Activated naive CD4-positive, alpha-beta T cell treated with anti-CD3 and anti-CD28 coated beads, Interleukin-2, amount 50 U/mL, for 72 hours (primary cell): ENCODE results near the gene CDC40. TPM values are rescaled to one million over a fixed set of nuclear protein-coding genes. Genes with fewer than 3 reads are reported as not detected.
"Not testable (repeated sequence)": the region's sequence is repeated elsewhere in the genome, so short reads cannot be mapped to it uniquely, and the experiment has no call there.

Source experiments
- ATAC-seq, 2 donors: fragments of 150-1000 bp; cut with Tn5 transposase; 2 replicates each; pipeline ENCODE4 v1.10.0; 2021; ENCODE audit warnings: mild to moderate bottlenecking in 2 of 2, moderate library complexity in 2 of 2
- DNase-seq, 2 donors: peaks; one replicate each; pipeline ENCODE4 v3.0.0; 2021 to 2022; ENCODE audit warnings: low spot score in 2 of 2
- H3K27ac Mint-ChIP-seq, 2 donors: one replicate each; pipeline ENCODE4 v1.8.0; 2022; ENCODE audit warnings: mild to moderate bottlenecking in 2 of 2, mixed read lengths in 2 of 2
- H3K36me3 Mint-ChIP-seq, 2 donors: one replicate each; pipeline ENCODE4 v1.8.0; 2022; ENCODE audit warnings: mixed read lengths in 2 of 2
- H3K9me3 Mint-ChIP-seq, 2 donors: one replicate each; pipeline ENCODE4 v1.8.0; 2022; ENCODE audit warnings: mixed read lengths in 2 of 2
- total RNA-seq, 2 donors: library from RNA; stranded (reverse); gene quantifications; one replicate each; pipeline ENCODE4 v1.2.3, GENCODE V29; 2022

The CDC40 gene
- total RNA-seq, 2 donors from 2014 or later, result 26.0 to 40.1 TPM

DNA sequence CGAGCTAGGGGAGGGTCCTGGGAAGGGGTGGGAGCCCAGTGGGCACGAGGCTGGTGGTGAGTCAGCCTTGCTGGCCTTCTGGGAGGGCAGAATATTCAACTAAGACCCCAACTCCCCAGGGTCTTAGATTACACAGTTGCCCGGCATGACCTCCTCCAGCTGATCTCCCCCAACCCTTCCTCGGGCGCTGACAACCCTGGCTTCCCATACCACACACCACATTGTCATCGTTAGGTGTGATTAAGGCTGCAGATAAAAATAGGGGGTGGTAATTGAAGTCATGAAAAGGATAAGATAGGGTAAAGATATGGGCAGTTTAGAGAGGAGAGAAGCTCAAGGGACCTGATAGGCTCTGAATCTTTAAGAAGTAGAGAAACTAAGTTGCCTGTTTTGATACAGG lies 10.5 kb downstream of the CDC40 start:
- no peak for DNase-seq
- ATAC-seq, result no peak
- Mint-ChIP-seq H3K27ac (no peak overlapping the region), H3K36me3 (peaks cover 0 to 10% of the 10 kb centered on the region in 2 donors), H3K9me3 (no peaks in the 10 kb centered on the region)

DNA sequence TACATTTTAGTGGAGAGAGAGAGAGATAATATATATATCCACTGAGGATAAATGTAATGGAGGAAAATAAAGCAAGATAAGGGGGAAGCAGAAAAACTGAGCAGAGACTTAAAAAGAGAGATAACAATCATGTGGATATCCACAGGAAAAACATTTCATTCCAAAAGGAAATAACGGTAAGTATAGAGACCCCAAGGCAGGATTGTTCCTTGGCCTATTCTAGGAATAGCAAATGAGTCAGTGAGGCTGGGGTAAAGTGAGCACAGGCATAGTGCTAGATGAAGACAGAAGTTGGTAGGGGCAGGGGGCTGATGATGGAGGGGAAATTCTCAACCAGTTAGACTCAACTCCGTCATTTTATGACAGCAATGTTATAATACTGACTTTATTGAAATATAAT lies 11.2 kb downstream of the CDC40 start:
- Mint-ChIP-seq H3K36me3 (peaks cover 0 to 10% of the 10 kb centered on the region in 2 donors), H3K9me3 (no peaks in the 10 kb centered on the region)
- no peak for ATAC-seq

DNA sequence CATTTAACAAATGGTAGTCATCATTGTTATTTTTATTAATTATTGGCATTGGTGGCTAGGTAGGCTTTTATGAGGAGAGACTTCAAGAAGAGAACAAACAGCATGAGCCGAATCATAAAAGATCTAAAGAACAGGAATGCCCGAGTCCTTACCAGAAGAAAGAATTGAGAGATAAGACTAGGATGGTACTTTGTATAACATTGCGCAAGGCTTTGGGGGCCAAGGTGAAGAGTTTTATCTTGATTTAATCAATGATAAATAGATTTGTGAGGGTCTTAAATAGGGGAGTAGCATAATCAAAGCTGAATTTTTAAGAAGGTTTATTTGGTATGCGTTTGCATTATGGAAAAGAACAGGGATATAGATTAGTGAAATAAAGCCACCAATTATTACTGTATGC lies 15.4 kb downstream of the CDC40 start:
- Mint-ChIP-seq H3K27ac (no peak overlapping the region), H3K36me3 (peaks cover 0 to 14% of the 10 kb centered on the region in 2 donors), H3K9me3 (no peaks in the 10 kb centered on the region)
- ATAC-seq (no peak), DNase-seq (no peak)

More for the DNA sequence above, 11.2 kb downstream of the CDC40 start:
- no peak overlapping the region for H3K27ac Mint-ChIP-seq
- no peak for DNase-seq

DNA sequence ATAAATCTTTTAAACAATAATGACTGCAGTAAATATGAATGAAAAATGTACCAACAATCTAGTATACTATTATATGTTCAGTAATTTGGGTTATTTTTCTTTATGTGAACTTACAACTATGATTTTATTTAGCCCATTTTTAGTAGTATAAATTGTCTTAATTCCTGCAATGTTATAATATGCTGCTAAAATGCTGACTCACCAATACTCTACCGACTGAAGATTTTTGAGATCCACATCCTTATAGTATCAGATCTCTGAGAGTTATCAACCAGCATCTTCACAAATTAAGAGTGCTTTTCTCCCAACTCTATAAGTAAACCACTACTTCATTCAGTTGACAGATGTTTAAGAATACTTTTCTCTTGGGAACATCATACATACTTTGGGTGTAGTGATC lies 16.6 kb downstream of the CDC40 start:
- no peak overlapping the region for H3K27ac Mint-ChIP-seq
- peaks cover 0 to 14% of the 10 kb centered on the region in 2 donors for H3K36me3 Mint-ChIP-seq
- H3K9me3 Mint-ChIP-seq, result no peaks in the 10 kb centered on the region
- DNase-seq (no peak), ATAC-seq (no peak)

DNA sequence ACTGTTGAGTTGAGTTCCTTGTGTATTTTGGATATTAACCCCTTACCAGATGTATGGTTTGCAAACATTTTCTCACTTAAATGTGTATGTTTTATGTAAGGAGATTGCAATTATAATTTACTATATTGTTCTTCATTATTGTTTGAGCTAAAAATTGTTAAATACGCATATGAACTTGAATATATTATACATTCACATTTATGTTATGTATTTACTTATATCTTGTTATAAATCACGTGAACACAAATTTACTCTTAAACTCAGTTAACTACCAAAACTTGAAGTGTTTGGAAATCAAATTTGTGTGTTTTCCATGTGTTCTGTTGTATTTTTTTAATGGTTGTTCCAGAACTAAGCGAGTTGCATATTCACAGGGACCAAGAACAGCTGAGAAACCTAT lies 18.3 kb downstream of the CDC40 start:
- Mint-ChIP-seq H3K9me3 (no peaks in the 10 kb centered on the region), H3K36me3 (peaks cover 0 to 13% of the 10 kb centered on the region in 2 donors), H3K27ac (no peak overlapping the region)
- DNase-seq (no peak), ATAC-seq (no peak)

DNA sequence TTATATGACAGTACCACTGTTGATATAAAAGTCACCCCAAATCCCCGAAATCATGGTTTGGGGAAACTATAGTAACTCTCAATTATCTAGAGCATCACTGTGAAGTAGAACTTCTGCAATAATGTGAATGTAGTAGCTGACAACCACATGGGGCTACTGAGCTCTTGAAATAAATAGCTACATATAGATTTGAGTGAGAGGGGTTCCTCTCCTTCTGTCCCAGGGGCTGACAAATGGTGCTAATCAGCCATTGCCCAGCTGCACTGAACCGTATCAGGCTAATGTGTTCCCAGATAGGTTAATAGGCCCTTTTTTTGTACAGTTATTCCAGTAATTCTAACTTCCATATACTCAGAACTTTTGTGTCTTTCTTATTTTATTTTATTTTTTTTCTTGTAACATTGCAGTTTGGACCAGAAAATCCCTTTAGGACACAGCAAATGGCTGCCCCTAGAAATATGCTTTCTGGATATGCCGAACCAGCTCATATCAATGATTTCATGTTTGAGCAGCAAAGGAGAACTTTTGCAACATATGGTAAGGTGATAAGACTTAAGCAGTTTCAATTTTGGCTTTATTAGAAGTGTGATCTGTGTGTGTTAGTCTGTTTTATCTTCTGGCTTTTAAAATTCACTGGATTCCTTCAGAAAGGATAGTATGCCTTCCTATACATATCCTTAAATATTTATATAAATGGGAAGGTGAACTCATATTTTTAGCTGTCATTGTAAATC lies 21.1 kb downstream of the CDC40 start:
- Mint-ChIP-seq H3K27ac (no peak overlapping the region), H3K9me3 (no peaks in the 10 kb centered on the region), H3K36me3 (peaks cover 0 to 4% of the 10 kb centered on the region in 2 donors)
- ATAC-seq (no peak), DNase-seq (no peak)

DNA sequence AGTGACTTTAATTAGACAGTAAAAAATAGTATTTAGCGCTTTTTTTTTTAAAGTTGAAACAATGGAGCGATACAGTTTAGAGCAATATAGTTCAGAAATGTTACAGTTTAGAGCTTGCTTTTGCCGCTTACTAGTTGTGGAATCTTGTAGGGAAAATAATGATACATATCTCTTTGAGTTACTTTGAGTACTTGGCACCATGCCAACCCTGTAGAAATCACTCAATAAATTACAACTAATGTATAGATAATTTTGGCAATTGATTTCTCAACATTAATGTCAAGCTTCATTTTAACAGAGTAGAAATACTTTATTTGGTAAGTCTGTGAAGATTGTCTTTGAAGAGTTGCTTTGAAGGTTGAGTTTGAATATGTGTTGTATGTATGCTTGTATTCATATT lies 27.4 kb downstream of the CDC40 start:
- DNase-seq (no peak), ATAC-seq (no peak)
- Mint-ChIP-seq H3K9me3 (no peaks in the 10 kb centered on the region), H3K36me3 (peaks cover 0 to 11% of the 10 kb centered on the region in 2 donors), H3K27ac (no peak overlapping the region)

DNA sequence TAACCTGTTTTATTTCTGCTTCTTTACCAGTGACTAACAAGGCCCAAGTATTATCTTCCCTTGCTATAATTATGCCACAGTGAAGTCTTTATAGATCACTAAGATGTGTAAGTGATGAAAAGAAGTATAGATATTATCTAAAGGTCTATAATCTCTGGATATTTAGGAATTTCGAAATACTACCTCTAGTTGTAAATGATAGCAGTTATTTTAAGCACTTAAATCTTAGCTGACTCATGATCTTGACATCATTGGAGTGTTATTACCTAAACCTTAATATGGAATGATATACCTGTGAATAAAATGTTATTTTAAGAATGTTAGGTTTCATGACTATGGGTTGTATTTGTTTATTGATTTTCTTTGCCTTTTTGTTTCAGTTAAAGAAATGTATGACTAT lies 31.5 kb downstream of the CDC40 start:
- Mint-ChIP-seq H3K27ac (no peak overlapping the region), H3K9me3 (no peaks in the 10 kb centered on the region), H3K36me3 (peaks cover 8 to 16% of the 10 kb centered on the region in 2 donors)
- ATAC-seq (no peak), DNase-seq (no peak)

DNA sequence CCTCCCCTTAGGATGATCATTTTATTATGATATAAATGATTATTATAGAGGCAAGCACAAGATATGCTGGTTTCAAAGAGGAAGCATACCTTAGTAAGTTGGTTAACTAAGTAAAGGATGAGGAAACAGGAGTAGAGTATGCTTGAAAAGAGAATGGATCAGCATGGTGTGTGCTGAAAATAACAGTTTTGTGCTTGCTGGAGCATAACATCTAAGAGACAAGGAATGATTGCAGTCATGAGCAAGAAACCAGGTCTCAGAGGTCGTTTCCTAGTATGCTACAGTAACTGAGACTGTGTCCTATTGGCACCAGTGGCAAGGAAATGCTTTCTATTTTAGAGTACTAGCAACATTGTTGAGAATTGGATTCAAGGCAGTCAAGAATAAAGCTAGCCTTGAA lies 34.1 kb downstream of the CDC40 start:
- Mint-ChIP-seq H3K36me3 (peaks cover 8 to 16% of the 10 kb centered on the region in 2 donors), H3K9me3 (no peaks in the 10 kb centered on the region), H3K27ac (no peak overlapping the region)
- ATAC-seq (no peak), DNase-seq (no peak)

DNA sequence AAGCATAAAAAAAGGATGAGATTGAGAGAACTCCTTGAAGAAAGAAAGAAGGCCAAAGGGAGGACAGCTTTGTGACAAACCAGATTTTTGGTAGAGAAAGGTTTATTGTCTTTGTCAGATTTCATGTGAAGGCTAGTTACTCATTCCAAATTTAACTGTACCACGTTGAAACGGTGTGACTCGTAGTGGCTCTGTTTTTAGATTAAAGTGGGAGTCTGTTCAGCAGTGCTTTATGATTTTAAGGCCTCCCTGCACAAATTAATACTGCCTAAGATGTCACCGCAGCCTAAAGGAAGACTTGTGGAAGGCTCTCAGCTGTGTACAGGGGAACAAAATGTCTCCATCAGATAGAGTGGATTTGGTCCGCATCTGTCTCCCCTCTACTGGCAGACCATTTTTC lies 35.9 kb downstream of the CDC40 start:
- Mint-ChIP-seq H3K36me3 (peaks cover 8 to 29% of the 10 kb centered on the region in 2 donors), H3K27ac (no peak overlapping the region), H3K9me3 (no peaks in the 10 kb centered on the region)
- DNase-seq (no peak), ATAC-seq (no peak)

DNA sequence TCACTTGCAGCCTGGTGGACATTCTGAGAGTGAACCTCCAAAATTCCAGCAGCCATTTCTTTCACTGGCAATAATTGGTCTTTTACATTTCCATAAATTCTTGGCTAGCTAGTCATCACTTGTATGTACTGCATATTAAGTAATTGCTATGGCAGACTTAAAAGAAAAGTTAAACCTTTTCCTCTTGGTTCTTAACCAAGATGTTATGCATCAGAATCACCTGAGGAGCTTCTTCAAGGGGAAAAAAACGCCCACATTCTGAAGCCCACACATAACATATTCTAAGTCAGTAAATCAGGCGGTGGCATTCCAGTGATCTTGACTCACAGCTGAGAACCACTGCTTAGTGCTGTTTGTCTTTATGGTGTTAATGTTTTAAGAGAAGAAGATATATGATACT lies 37.0 kb downstream of the CDC40 start:
- DNase-seq (no peak), ATAC-seq (peak in 1 of 2 donors; percentile 37)

DNA sequence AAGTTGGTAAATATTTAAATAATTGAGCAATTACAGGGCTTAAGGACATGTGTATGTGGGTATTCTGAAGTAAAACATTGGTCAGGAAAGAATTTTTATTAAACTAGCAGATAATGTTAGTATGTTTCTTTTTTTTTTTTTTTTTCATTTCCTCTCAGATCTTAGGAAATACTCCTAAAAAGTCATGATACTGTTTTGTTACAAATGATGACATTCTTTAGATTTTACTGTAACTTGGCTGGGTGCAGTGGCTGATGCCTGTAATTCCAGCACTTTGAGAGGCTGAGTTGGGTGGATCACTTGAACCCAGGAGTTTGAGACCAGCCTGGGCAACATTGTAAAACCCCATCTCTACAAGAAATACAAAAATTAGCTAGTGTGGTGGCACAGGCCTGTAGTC lies 41.5 kb downstream of the CDC40 start:
- no peak overlapping the region for H3K27ac Mint-ChIP-seq
- ATAC-seq (no peak), DNase-seq (no peak)
- H3K36me3 Mint-ChIP-seq, result peaks cover 0 to 16% of the 10 kb centered on the region in 2 donors
- H3K9me3 Mint-ChIP-seq, result no peaks in the 10 kb centered on the region

More for the DNA sequence above, 37.0 kb downstream of the CDC40 start:
- no peak overlapping the region for H3K27ac Mint-ChIP-seq
- no peaks in the 10 kb centered on the region for H3K9me3 Mint-ChIP-seq
- peaks cover 8 to 26% of the 10 kb centered on the region in 2 donors for H3K36me3 Mint-ChIP-seq

DNA sequence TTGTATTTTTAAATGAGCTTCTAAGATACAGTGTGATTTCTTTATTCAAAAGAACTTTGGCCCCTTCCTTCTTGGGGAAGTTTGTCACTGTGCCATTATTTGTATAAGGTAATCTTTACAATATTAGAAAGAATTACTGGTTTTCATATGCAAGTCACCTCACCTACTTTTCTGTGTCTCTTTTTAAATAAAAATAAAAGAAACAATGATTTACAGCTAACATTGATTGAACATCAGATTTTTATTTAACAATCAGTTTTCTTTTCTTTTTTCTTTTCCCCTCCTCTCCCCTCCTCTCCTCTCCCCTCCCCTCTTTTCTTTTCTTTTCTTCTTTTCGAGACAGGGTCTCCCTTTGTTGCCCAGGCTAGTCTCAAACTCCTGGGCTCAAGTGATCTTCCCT lies 46.0 kb downstream of the CDC40 start:
- no peaks in the 10 kb centered on the region for H3K9me3 Mint-ChIP-seq
- peaks cover 0 to 2% of the 10 kb centered on the region in 2 donors for H3K36me3 Mint-ChIP-seq
- DNase-seq, result no peak
- no peak for ATAC-seq
- no peak overlapping the region for H3K27ac Mint-ChIP-seq

DNA sequence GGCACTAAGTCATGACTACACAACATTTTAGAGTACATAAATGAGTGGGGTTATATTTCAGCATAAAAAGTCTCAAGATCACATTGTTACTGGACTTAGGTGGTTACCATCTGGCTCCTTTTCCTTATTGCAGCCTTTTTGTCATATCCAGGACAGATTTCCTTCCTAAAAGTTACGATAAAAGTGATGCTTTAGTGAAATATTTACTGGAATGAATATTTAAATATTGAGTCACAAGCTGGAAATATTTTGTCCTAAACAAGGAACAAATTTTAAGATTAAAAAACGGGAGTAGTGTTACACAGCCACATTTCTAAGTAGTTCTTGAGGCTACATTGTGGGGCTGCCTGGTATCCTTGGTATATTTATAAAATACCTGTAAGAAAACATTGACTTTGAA lies 52.2 kb downstream of the CDC40 start:
- Mint-ChIP-seq H3K36me3 (peaks cover 6 to 12% of the 10 kb centered on the region in 2 donors), H3K9me3 (no peaks in the 10 kb centered on the region), H3K27ac (no peak overlapping the region)
- ATAC-seq, result no peak
- DNase-seq, result no peak

DNA sequence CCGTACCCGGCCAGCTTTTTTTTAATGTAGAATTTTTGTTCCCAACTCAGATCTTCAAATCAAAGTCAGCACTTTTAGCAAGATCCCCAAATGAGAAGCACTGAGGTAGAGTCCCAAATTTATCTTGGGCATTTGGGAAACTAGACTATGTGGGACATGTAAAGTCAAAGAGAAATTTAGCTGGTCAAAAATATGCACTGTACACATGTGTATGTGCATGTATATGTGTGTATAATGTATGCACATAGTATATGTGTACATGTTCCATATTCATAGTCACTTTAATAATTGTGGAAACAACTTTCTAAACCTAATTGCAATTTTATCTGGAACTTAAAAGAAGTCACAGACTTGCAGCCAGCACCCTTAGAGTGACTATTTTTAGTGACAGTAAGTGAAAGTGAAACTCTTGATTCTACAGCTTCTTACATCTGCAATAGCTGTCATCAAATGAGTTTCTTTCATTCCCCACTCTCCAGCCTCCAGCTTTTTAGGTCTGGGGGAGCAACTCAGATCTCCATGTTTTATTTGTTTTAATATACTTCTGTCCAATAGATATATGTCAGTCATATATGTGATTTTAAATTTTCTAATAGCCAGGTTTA lies 53.6 kb downstream of the CDC40 start:
- DNase-seq (no peak), ATAC-seq (peak; percentile 80 to 85)
- Mint-ChIP-seq H3K9me3 (no peaks in the 10 kb centered on the region), H3K27ac (no peak overlapping the region), H3K36me3 (peaks cover 6 to 12% of the 10 kb centered on the region in 2 donors)

DNA sequence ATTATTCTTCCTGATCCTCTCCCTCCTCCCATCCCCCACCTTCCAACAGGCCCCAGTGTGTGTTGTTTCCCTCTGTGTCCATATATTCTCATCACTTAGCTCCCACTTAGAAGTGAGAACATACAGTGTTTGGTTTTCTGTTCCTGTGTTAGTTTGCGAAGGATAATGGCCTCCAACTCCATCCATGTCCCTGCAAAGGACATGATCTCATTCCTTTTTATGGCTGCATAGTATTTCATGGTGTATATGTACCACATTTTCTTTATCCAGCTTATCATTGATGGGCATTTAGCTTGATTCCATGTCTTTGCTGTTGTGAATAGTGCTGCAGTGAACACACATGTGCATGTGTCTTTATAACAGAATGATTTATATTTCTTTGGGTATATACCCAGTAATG lies 55.8 kb downstream of the CDC40 start:
- ATAC-seq, H3K27ac Mint-ChIP-seq, DNase-seq, H3K9me3 Mint-ChIP-seq: not testable (repeated sequence)
- peaks cover 6 to 12% of the 10 kb centered on the region in 2 donors for H3K36me3 Mint-ChIP-seq

DNA sequence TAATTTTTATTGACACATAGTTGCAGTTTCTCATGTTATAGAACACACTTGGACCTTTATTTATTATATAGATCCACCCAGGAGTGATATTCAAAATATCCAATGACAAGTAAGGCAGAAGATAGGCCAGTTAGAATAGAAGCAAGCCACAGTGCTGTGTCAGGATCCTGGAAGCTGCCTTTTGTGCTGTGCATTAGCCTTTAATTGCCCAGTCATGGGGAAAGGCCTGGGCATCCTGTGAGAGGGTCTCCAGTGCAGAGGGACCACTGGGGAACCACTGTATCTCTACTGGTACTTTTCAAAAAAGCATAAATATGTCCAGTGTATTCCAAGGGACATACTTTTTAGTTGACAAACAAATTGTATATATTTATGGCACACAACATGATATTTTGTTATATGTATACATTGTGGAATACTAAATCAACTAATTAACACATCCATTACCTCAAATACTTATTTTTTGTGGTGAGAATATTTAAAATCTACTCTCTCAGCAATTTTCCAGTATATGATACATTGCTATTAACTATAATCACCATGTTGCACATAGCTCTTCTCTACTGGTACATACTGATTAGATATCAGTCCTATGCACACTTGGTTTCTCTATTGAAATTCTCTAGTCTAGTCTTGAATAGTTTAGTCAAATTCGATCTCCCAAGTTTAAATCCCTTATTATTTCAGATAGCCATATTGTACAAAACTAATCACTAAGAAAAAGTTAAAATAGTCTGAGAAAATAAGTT lies 59.5 kb downstream of the CDC40 start:
- Mint-ChIP-seq H3K9me3 (peaks cover 0 to 10% of the 10 kb centered on the region in 2 donors), H3K27ac (no peak overlapping the region), H3K36me3 (peaks cover 6 to 19% of the 10 kb centered on the region in 2 donors)
- DNase-seq (no peak), ATAC-seq (no peak)
